ENCODE data around the gene NFATC4.

Gene NFATC4

GRCh38 chr14:24342889-24343288, 25.1 kb upstream of the NFATC4 start:
- Histone ChIP-seq H3K36me3 (ENCODE audit: insufficient read depth, low read length) (peaks cover 5% of the 10 kb centered on the region; the same call in 1 of the 2 replicates), H3F3A (ENCODE audit: insufficient read depth, low read length) (no peaks in the 10 kb centered on the region), H3K9ac (ENCODE audit: low read length) (no peak overlapping the region), H3K4me3 (ENCODE audit: low read depth, low read length, poor library complexity, severe bottlenecking) (no peak overlapping the region), H3K79me2 (ENCODE audit: insufficient read depth, low read length) (no peaks in the 10 kb centered on the region), H2AFZ (ENCODE audit: low read length) (no peak overlapping the region), H3K27me3 (ENCODE audit: insufficient read depth, low read length) (no peaks in the 10 kb centered on the region), H3K27ac (ENCODE audit: low read depth, low read length, poor library complexity, severe bottlenecking) (no peak overlapping the region), H3K4me1 (ENCODE audit: insufficient read depth, low read length, severe bottlenecking) (peaks cover 15% of the 10 kb centered on the region), H3K9me3 (ENCODE audit: low read length) (no peaks in the 10 kb centered on the region), H3K4me2 (ENCODE audit: low read length) (no peak overlapping the region), H3K9me2 (ENCODE audit: low read depth, low read length) (no peaks in the 10 kb centered on the region), H4K20me1 (ENCODE audit: insufficient read depth, low read length) (no peaks in the 10 kb centered on the region)
- TF ChIP-seq CTCF (IDR thresholded peaks at IDR 0.05; ENCODE audit: low read length) (no peak), EZH2 (IDR thresholded peaks at IDR 0.05; ENCODE audit: borderline replicate concordance, low read length) (no peak)

DNA sequence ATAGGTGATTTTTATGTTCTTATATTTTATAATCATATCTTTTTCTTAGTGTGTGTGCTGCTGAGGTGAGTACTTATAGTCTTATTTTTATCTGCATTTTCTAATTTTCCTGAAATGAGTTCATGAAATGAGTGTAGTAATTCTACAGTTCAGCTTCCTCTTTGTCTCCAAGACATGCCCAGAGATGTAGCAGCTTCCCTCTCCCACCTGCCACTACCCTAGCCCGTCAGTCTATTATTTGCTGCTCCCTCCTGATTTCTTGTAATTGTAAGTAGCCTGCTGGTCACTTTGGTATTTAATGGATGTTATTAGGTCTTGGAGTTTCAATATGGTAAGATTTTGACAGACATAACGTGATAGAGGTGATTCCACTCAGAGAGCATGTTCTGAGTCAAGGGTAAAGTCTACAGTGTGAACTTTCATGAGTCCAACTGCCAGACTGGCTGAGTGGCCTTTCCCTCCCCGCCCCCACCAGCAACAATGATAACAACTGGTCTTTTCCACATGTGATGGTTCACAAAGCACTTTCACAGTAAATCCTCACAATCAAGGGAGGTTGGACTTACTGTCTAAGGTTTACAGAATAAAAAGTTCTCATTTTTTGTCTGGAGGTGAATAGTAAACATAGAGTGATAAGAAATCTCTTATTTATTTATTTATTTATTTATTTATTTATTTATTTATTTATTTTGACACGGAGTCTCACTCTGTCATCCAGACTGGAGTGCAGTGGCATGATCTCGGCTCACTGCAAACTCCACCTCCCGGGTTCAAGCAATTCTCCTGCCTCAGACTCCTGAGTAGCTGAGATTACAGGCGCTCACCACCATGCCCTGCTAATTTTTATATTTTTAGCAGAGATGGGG, 24.0 kb upstream of the NFATC4 start:
- Histone ChIP-seq H3K4me1 (ENCODE audit: insufficient read depth, low read length, severe bottlenecking) (peaks cover 11% of the 10 kb centered on the region), H3K9me3 (ENCODE audit: low read length) (no peaks in the 10 kb centered on the region), H3K9ac (ENCODE audit: low read length) (no peak overlapping the region), H3K36me3 (ENCODE audit: insufficient read depth, low read length) (no peaks in the 10 kb centered on the region), H3K9me2 (ENCODE audit: low read depth, low read length) (no peaks in the 10 kb centered on the region), H3F3A (ENCODE audit: insufficient read depth, low read length) (no peaks in the 10 kb centered on the region), H3K4me2 (ENCODE audit: low read length) (no peak overlapping the region), H3K4me3 (ENCODE audit: low read depth, low read length, poor library complexity, severe bottlenecking) (no peak overlapping the region), H3K27me3 (ENCODE audit: insufficient read depth, low read length) (no peaks in the 10 kb centered on the region), H3K79me2 (ENCODE audit: insufficient read depth, low read length) (no peaks in the 10 kb centered on the region), H2AFZ (ENCODE audit: low read length) (no peak overlapping the region), H3K27ac (ENCODE audit: low read depth, low read length, poor library complexity, severe bottlenecking) (no peak overlapping the region), H4K20me1 (ENCODE audit: insufficient read depth, low read length) (no peaks in the 10 kb centered on the region)
- TF ChIP-seq CTCF (IDR thresholded peaks at IDR 0.05; ENCODE audit: low read length) (no peak), EZH2 (IDR thresholded peaks at IDR 0.05; ENCODE audit: borderline replicate concordance, low read length) (no peak)

- Histone ChIP-seq H3K4me1 (ENCODE audit: insufficient read depth, low read length, severe bottlenecking) (no peaks in the 10 kb centered on the region), H3K27me3 (ENCODE audit: insufficient read depth, low read length) (0 out of 2 replicates have a peak, but pooled peaks cover 3% of the 10 kb centered on the region), H3K9me3 (ENCODE audit: low read length) (no peaks in the 10 kb centered on the region), H3K36me3 (ENCODE audit: insufficient read depth, low read length) (no peaks in the 10 kb centered on the region), H4K20me1 (ENCODE audit: insufficient read depth, low read length) (no peaks in the 10 kb centered on the region), H3F3A (ENCODE audit: insufficient read depth, low read length) (no peaks in the 10 kb centered on the region), H3K9me2 (ENCODE audit: low read depth, low read length) (no peaks in the 10 kb centered on the region), H3K79me2 (ENCODE audit: insufficient read depth, low read length) (no peaks in the 10 kb centered on the region), H3K4me3 (ENCODE audit: low read depth, low read length, poor library complexity, severe bottlenecking) (no peak overlapping the region), H3K27ac (ENCODE audit: low read depth, low read length, poor library complexity, severe bottlenecking) (no peak overlapping the region), H3K4me2 (ENCODE audit: low read length) (no peak overlapping the region), H2AFZ (ENCODE audit: low read length) (no peak overlapping the region), H3K9ac (ENCODE audit: low read length) (no peak overlapping the region)
- TF ChIP-seq EZH2 (IDR thresholded peaks at IDR 0.05; ENCODE audit: borderline replicate concordance, low read length) (no peak), CTCF (IDR thresholded peaks at IDR 0.05; ENCODE audit: low read length) (no peak)
Measured at GRCh38 chr14:24347134-24347533, 20.9 kb upstream of the NFATC4 start.
